SIG-M5 (cell line): ENCODE measurements around the gene TBC1D14.

Experiments
- DNase-seq: peaks from one replicate; lab custom pipeline; 2025; lab: John Stamatoyannopoulos, UW

The TBC1D14 gene

DNA sequence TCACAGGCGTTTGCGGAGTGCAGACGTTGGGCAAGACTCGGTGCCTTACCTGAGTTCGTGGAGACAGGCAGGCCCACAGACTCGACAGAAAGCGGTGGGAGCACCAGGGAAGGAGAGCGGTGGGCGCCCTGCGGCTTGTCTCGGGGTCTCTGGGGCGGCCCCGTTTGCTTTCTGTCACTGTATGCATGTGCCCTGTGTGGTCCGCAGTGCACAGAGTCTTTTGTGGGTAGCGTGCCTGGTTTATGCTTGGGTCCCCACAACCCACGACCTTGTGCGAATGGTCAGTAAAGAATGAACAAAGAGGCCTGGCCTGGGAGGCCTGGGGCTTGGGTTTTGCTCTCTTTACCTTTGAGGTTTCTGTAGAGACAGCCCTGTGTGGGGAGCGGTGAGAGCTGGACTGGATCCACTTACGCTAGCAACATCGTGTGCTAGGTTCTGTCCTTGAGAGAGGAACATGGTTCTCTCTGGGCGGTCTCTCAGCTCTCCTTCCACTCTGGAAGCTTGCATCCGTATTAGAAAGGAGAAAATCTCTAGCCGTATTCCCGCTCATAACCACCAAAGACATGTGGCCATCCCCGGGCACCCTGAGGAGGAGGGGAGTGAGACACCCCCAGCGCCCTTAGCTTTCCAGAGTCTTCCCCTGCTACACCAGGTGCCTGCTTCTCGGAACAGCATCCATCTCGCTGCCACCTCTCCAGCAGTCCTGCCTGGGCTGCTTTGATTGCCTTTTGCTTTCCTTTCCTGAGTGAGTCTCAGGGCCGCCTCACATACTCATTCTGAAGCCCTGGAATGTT is 134.7 kb downstream of the TBC1D14 start:
- no peak for DNase-seq

GRCh38 chr4:7045553-7045952 is 135.9 kb downstream of the TBC1D14 start:
- no peak for DNase-seq

GRCh38 chr4:7045961-7046921 is 136.6 kb downstream of the TBC1D14 start:
- no peak for DNase-seq

DNA sequence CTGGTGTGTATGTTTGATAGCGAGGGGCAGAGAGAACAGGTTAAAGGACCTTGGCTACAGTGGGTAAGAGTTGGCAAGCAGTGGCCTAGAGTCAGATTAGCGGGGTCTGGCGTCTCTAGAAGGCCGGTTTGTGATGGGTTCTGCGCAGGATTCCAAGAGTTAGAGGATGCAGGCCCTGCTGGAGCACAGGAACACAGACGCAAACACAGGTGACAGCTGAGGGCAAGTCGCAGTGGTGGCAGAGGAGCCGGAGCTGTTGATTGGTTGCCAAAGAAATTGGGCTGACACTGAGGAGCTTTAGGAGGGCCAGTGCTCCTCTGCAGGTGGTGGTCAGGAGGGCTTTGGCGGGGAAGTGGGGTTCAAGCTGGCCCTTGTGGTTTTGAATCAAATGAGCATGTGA is 137.3 kb downstream of the TBC1D14 start:
- no peak for DNase-seq

- DNase-seq = no peak
These were observed 139.0 kb downstream of the TBC1D14 start for GRCh38 chr4:7048642-7049041.

GRCh38 chr4:7049295-7049694 is 139.7 kb downstream of the TBC1D14 start:
- no peak for DNase-seq

DNA sequence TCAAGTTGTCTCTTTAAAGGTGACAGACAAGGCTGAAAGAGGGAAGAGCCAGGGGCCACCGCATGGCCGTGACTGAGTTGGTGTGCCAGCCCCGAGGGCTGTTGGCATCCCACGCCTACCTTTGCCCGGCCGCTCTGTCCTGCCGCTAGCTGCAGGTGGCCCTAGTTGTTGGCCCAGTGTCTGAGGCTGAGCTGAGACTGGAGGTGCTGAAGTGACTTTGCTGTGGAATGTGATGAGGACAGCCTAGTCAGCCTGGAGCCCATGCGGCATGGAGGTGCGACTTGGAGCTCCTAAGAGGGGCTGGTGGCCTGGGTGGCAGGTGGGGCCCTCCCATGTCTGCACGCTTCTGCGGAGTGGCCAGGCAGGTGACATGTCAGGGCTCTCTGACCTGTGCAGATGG is 140.1 kb downstream of the TBC1D14 start:
- no peak for DNase-seq

DNA sequence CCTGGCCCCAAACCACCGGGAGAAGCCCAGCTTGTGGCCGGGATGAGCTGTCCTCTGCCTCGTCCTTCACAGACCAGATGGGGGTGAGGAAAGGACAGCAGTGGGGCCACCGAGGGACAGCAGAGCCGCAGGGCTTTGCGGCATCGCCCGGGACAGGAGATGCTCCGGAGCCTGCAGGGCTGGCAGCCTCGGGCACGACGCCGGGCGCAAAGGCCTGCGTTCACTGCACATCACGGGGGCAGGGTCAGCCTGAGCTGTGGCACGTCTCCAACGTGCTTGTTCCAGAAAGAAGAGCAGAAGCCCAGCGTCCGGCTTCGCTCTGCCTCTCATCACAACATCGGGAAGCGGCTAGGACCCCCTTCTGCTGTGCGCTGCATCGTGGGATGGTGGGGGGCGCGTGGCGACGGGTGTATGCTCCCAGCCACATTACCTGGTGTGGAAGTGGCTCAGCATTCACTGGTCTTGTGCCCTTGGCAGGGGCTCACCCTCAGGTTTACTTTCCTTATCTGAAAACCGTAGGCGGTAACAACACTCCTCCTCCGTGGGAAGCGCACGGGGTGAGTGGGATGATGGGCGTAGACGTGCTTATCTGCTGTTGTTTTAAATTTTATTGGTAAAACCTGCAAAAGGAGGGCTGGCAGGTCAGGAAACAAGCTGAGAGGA is 141.0 kb downstream of the TBC1D14 start:
- DNase-seq = no peak

DNA sequence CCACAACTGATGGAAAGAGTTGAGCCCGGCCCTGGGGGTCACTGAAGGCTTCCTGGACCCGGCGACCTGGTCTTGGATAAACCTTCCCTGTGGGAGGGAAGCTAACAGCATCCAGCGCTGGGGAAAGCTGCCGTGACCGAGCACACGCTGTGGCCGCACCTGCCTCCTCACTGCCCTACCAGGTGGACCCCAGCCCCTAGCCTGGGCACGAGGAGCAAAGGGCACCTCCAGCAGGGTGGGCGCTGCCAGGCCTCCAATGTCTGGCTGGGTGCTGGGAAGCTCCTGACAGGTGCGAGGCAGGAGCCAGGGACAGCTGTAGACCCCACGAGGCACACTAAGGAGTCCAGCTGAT is 141.5 kb downstream of the TBC1D14 start:
- no peak for DNase-seq

- DNase-seq = no peak
These were observed 142.3 kb downstream of the TBC1D14 start for GRCh38 chr4:7051905-7052304.

DNA sequence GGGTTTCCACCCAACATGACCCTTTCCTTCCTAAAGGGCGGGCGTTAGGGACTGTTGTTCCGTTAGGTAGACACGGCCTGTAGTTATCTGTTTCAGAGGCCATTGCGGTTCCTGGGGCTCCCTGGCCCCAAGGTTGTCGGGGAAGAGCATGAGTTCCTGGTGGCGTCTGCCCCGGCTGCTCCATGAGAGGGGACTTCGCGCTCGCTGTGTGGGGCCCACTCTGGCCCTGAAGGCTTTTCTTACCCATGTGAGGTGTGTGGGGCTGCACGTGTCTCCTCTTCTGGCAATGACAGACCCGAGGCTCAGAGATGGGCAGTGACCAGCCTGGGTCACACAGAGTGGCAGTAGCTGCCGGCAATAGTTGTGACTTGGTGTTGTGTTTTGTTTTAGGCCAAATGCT is 142.7 kb downstream of the TBC1D14 start:
- no peak for DNase-seq

DNA sequence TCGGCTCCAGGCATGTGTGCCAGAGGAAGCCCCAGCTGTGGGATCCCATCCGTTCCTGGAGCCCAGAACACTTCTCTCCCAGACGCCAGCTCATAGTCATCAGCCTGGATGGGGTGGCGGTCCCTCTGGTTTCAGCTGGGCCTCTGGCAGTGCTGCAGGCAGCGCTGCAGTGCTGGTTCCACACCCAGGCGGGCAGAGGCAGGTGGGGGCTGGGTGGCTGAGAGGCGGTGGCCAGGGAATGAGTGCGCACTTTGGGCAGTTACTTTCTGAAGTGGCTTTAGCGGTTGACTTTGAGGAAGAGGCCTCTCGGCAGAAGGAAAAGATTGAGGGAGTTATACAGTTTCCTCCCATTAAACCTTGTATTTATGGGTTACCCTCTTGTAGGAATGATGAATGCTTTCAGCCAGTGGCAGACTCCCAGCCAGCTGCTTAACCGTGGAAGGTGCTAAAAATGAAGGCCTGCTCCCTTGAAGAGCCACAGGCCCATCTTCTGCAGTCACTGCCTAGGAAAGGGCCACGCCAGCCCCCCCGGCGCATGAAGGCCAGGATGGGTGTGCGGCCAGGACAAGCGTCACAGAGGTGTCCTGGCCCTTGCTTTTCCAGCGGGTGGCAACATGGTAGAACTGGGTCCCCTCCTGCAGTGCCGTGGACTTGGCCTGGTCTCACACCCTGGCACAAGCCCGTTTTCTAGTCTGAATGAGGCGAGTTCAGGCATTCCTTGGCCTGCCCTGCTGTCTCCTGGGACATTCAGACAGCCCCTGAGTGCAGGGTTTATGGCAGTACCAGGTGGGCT is 143.5 kb downstream of the TBC1D14 start:
- no peak for DNase-seq

- no peak for DNase-seq
These were observed 144.7 kb downstream of the TBC1D14 start for GRCh38 chr4:7054106-7054880.

DNA sequence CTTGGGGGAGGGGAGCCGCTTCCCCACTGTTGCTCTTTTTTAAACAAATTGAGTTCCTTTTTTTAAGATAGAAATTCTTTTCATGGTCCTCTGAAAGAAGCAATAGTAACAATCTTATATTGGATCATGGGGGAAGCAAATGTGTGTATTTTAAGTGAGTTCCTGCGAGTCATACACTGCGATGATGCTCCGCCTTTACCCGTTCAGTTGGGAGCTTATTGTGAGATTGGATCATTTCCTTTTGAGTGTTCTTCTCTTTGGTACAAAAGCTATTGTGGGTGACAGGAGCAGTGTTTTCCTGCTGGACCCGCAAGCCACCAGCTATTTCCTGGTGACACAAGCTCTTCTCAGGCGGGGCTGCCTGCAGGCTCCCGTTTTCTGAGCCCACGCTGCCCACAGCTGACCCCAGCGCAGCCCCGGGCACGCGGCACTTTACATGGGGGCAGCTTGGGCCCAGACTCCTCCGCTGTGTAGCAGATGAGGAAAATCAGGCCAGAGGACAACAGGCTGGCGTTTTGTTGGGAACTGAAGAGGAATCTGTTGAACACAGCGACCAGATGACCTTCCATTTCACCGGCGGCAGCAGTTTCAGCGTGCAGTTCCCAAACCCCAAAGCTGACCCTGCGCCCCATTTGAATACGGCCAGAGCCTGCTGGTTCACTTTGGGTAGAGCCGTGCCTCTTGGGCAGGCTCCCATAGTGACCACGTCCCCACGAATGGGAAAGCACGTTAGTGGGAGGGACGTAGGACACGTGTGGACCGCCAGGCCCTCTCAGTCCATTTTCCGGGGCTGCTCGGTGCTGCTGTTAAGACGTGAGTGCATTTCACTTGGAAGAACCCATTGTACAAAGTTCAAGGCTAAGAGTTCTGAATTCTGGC is 145.7 kb downstream of the TBC1D14 start:
- no peak for DNase-seq

GRCh38 chr4:7055990-7056325 is 146.3 kb downstream of the TBC1D14 start:
- DNase-seq = no peak

GRCh38 chr4:7058792-7059191 is 149.2 kb downstream of the TBC1D14 start:
- no peak for DNase-seq

DNA sequence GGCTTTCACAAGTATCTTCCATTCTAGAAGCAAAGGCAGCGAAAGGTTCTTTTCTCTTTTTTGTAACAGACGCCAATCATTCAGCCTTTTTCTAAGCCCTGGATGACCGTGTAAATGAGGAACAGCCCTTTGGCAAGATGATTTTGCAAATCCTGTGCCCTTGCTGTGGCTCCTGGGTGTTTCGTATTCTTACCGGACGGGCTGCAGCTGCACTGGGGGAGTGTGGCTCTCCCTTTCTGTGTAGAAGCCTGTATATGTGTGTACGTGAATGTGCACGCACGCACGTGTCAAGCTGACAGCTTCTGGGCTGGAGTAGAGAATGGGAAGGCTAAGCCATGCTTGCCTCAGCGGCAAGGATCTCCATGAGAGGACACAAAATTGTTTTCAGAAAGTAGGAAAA is 150.0 kb downstream of the TBC1D14 start:
- no peak for DNase-seq

GRCh38 chr4:7060346-7061150 is 150.9 kb downstream of the TBC1D14 start:
- DNase-seq = no peak

GRCh38 chr4:7061815-7062214 is 152.2 kb downstream of the TBC1D14 start:
- DNase-seq = no peak
